Mesenteric fat pad (tissue), 1 donor: ENCODE measurements around the gene ZMIZ1. TPM values are rescaled to one million over a fixed set of nuclear protein-coding genes. Genes with fewer than 3 reads are reported as not detected.

Source experiments
- DNase-seq: peaks from one replicate; pipeline ENCODE4 v3.0.0-alpha.2; 2020; ENCODE audit warnings: low spot score
- total RNA-seq: library from RNA; stranded (reverse); fragmentation: NEBNext Ultra II Directional; extraction: Animal tissue kit (Norgen Biotek cat#: 25700); gene quantifications from one replicate; pipeline ENCODE4 v1.2.1, GENCODE V29; 2021
- donor health status: DM: yes; HTN: yes; CAD: no.

Gene ZMIZ1
- total RNA-seq, 1 donor from 2014 or later: 81.1 TPM

DNA sequence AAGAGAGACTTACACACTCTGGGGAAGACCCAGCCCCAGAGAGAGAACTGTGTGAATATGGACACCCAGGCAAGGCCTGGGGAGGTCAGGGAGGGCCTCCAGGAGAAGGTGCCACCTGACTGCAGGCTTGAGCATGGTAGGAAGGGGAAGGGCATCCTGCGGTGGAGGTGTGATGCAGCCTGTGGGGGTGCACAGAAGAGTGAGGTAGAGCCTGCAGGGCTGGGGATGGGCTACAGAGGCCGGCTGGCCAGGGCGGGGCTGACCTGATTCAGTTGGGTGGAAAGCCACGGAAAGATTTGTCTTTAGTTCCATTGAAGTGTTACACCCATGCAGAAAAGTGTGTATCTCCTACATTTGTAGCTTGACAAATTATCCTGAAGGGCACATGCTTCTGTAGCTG, 47.6 kb downstream of the ZMIZ1 start:
- DNase-seq: no peak

DNA sequence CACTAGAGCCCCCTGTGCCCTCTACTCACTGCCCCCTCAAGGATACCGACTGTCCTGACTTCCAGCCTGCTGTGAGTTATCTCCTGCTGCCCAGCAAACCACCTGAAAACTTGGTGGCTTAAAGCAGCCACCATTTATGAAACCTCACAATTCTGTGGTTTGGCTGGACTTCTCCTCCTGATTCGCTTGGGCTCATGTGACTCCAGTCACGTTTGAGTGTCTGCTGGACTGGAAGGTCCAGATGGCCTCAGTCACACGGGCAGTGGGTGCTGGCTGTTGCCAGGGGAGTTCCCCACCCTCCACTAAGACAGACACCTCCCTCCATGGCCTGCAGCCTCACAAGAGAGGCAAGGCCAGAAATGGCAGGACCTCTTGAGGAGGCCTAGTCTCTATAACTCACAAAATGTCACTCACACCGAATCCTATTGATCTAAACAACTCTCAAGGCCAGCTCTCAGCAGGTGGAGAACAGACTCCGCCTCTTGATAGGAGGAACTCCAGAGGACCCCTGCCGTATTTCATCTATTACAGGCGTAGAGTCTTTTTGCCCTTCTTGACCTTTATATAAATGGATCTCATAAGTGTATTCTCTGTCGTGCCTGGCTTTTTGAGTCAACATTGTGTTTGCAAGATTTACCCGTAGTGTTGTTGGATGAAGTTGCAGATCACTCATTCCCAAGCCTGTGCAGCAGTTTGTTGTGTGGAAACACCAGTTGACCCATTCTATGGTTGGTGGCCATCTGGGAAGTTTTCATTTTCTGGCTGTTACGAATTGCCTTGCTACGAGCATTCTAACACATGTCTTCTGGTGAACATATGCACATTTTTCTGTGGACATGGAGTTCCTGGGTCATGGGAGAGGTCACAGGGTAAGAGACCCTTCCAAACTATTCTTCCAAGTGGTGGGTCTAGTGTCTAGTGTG, 48.3 kb downstream of the ZMIZ1 start:
- no peak for DNase-seq

DNA sequence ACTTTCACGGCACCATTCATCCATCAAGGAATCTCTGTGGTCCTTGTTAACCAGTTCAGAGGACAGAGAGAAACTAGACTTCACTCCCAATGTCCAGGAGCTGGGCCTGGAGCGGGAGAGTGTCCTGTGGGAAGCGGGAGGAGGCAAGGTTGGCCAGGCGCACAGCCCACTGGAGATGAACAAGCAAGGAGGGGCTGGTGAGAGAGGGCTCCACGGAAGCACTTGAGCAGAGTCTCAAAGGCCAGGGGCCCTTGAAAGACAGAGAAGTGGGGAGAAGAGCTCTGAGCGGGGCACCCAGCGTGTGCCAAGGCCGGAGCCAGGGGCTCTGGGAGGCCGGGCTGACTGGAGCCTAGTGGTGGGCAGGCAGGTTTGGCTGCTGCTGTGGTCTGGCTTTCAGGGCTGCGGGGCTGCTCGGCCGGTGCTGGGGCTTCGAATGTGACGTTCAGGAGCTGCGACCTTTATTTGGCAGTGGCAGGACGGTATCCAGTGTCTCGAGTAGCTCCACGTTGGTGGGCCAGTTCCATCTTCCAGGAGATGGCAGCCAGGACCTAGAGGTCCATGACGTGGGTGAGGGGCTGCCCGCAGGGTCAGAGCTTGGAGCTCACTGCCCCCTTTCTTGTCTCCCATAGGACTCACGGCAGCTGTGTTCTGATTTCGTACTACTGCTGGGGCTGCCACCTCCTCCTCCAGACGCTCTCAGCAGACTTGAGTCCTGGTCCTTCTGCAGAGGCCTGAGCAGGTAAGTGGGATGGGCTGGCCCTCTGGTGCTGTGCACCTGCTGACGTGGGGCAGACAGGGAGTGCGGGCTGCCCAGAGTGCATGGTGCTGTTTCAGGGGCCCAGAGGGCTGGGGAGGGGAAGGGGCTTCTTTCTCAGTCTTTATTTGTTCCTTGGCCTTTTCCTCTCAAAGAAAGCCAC, 49.8 kb downstream of the ZMIZ1 start:
- DNase-seq: no peak

DNA sequence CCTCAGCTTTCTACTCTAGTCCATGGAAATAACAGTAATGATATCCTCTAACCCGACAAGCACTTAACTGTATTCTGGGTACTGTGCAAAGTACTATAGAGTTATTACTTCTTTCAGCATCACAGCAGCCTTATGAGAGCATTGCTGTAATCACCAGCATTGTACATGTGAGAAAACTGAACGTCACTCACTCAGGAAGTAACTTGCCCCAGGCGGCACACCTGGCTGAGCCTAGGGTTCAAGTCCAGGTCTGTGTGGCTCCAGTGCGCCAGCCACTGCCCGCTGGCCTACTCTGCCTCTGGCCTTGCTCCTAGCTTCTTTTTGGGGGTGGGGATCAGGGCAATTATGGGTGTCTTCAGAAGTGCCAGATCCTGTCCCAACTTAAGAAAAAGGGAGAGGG, 50.5 kb downstream of the ZMIZ1 start:
- DNase-seq: no peak

DNA sequence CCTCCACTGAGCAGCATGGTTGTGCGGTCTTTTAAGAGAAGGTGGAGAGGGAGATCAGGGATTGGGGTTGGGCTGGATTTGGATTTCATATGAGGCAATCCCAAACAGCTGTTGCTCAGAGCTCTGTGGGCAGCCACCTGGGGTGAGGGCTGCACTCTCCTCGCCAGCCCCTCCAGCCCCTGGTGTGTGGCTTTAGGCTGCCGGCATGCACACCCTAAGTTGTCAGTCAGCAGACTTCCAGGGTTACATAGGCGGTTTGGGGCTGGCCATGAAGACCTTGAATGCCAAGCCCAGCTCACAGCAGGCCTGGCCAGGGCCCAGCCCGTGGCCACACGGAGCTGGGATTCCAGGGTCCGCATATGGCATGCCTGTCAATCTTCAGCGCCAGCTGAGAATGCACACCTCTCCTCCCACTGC, 54.8 kb downstream of the ZMIZ1 start:
- DNase-seq: no peak

DNA sequence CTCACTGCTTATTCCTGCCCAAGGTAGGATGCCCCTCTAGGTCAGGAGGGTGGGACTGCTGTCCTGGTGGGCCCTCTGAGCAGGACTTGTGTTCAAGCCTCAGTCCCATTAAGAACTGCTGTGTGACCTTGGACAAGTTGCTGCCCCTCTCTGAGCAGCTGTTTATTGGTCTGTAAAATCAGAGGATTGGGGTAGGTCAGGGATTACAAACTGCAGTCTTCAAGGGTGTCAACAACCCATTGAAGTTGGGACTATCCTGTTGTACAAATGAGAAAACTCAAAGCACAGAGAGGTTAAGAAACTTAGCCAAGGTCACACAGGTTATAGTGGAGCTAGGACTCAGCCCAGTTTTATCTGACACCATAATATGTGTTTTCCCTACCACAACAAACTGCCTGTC, 55.3 kb downstream of the ZMIZ1 start:
- no peak for DNase-seq

DNA sequence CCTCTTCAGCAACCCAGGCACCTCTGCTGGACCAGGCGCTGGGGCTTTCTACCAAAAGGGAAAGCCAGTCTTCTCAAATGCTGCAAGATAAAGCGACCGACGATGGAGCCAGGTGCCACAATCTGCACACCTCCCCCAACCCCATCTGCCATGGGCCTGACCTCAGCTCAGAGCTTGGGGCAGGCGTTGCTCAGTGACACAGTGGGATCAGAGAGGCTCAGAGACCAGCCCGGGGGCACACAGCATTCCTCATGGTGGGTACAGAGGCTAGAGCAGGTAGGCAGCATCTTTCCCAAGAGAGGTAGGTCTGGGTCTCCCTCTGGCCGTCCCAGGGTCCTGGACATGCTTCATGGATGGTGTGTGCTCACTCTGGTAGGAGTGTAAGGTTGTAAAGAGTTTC, 56.3 kb downstream of the ZMIZ1 start:
- no peak for DNase-seq

DNA sequence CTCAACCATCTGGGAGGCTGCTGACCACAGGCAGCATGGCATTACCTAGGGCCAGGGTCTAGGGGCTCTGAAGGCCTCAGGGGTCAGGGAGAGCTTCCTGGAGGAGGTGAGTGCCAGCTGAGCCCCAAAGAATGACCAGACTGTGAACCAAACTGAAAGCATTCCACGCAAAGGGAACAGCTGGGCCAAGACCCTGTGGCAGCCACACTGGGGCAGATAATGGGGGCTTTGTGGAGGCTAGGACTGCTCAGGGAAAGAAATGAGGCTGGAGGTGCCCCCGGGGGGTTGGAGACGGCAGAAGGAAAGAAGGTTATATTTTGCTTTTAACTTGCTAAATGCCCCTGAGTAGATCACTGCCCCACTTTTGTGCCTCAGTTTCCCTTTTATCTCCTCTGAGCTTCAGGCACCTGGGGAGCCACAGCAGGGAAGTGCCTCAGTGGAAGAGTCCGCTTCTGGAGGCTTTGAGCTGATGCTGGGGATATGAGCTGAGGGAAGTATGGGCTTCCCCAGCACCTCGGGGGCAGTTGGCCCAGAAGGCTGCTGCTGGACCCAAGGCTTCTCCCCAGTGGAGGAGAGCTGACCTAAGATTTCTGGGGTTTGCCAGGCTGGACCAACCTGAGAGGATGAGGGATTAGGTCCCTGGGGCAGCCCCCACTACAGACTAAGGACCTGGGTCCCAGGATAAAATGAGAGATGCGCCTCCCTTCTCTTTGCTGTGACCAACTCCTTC, 57.8 kb downstream of the ZMIZ1 start:
- no peak for DNase-seq

DNA sequence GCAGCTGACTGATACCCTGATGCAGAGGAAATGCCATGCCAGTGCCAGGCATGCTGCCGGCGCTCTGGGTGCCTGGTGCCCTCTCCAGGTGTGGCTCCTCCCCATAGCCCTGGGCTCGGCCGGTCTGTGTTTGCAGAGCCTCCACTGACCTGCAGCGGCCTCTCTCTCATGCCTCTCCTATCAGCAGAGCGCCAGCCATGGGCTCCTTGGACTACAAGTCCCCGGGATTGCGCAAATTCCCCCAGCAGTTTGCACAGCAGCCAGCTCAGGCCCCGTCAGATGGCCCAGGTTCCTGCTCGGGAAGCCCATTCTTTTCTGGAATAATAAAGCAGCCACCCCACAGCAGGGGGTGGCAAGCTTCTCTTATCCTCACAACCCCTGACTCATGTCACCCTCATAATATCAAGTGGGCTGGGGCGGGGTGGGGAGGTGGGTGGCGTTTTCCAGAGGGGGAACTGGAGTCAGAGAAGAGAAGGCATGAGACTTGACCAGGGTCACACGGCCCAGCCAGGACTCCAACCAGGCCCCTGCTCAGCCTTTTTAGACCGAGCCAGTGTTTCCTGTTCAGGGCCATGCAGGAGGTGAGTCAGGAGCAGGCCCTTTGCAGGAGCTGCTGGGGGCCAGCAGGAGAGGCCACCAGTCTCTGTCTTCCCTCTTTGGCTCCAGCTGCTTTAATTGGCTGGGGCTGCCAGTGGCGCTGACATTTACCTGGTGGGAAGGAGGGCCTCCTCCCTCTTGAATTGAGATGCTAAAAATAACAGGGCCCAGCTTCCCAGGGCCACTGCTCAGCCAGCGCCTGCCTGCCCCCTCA, 58.6 kb downstream of the ZMIZ1 start:
- no peak for DNase-seq

DNA sequence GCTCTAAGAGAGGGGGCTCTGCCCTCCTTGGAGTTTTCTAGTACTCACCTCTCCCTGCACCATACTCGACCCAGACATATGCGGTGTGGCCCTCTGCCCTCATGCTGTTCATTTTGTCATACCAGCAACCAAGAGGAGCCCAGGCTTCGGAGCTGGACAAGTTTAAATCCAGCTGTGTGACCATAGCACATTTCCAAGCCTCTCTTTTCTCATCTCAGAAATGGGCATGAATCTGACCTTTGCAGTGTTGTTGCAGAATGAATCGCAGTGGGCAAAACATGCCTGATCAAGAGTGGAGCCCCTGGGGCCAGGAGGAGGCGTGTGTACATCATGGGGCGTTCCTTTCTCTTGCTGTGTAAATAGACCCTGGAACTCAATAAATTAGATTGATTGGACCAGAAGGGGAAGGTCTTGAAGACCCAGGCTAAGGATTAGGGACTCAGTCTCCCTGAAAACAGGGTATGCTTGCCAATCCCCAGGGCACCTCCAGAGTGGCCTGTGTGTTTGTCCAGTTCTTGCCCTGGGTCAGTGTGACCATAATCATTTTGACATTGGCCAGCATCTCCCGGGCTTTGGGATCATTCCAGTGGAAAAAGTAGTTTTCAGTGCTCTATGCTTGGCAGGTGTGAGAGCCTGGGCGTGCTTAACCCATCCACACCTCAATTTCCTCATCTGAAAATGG, 59.6 kb downstream of the ZMIZ1 start:
- DNase-seq: no peak

DNA sequence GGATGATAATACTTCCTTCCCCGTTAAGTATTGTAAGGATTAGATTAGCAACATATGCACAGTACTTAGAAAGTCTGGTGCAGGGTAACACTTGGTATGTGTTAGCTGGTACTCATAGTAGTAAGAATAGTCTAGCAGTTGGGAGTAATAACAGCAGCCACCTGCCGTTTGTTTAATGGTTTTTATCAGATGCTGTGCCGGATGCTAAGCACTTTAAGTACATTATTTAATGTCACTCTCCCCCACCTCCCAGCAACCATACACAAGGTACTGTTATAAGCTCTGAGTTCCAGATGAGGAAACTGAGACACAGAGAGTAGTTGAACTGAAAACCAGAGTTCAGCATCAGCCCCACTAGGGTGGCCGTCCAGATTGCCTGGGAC, 60.1 kb downstream of the ZMIZ1 start:
- DNase-seq: no peak

DNA sequence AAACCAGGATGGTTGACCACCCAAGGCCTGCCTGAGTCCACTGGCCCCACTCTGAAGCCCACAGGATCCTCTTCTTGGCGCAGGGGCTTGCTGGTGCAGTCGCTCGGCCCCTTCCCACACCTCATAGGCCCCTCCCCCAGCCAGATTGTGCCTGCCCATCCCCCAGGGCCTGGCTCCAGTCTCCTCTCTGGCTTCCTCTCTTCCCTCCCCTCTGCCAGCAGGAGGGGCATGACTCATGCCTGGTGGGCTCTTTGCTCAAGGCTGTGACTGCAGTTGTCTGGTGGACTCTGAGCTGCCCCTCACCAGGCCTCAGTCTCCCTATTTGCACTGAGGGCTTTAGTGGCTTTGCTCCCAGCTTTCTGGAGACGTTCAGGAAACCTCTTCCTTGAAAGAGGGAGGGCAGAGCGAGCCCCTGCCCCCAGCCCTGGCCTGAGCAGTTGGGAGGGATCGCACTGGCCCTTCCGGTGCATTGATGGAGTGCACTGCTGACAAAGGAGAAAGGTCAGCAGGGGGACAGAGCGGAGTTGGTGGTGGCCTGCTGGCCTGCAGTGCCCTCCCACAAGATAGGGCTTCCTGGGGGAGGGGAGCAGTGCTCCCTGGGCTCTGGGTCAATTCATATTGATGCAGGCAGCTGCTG, 60.7 kb downstream of the ZMIZ1 start:
- no peak for DNase-seq

DNA sequence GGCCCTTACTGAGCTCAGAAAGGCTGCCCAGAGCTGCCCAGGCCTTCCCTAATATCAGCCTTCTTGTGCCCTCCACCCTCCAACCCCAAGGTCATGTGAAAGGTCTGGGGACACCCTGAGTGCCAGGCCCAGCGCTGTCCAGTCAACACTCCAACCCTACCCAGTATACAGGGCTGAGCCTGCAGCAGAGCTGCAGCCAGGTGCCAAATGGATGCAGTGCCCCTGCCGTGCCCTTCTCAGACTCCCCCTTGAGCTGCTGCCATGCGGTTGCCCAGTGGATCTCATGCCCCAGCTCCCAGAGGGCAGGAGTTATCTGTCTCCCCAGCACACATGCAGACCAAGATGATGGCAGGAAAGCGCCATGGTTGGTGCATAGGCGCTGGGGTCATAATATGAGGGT, 61.5 kb downstream of the ZMIZ1 start:
- no peak for DNase-seq

DNA sequence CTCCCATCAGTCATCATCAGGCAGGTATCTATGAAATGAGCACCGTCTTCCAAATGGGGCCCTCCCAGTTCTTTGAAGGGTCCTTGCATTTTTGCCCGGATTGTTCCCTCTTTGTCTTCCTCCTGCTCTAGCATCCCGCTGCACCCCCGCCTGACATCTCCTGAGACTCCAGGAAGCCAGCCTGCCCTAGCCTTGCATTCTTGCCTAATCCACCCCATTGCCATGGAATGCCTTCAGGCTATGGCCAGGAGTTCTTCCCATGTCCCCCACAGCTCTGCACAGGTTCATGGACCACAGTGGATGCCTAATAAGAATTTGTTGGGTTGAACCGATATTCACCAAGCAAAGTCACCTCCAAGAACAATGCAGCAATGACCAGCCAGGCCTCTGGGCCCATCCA, 62.1 kb downstream of the ZMIZ1 start:
- DNase-seq: no peak

DNA sequence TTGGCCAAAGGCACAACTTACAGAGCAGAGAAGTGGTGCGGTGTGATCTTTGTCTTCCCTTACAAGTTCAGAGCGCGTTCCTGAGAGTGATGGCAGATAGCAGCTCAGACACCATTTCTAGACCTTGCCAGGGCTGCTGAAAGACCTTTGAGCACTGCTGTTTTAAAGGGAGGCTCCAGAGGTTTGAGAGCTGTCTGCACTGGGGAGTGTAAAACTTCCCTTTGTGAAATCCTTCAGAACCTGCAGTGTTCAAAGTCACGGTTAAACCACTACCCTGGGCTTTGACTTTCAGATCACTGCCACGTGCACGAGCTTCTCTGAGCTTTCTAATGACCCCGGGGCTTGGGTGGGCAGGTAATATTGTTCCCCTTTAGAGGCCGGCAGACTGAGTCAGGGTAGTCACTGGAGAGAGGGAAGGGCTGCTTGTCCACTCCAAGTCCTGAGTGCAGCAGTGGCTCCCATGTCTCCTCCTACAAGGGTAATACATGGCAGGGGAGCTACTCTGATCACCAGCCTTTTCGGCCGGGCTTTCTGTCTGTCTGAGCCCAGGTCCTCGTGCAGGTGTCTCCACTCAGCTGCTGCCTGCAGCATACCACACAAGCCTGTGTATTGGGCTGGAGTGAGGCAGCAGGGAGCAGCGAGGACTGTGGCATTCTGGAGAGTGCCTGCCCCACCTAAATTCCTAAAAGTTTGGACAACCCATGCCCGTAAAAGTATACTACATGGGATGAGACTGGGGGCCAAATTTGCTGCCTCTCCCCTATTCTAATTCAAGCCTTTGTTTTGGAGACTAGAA, 63.3 kb downstream of the ZMIZ1 start:
- no peak for DNase-seq

DNA sequence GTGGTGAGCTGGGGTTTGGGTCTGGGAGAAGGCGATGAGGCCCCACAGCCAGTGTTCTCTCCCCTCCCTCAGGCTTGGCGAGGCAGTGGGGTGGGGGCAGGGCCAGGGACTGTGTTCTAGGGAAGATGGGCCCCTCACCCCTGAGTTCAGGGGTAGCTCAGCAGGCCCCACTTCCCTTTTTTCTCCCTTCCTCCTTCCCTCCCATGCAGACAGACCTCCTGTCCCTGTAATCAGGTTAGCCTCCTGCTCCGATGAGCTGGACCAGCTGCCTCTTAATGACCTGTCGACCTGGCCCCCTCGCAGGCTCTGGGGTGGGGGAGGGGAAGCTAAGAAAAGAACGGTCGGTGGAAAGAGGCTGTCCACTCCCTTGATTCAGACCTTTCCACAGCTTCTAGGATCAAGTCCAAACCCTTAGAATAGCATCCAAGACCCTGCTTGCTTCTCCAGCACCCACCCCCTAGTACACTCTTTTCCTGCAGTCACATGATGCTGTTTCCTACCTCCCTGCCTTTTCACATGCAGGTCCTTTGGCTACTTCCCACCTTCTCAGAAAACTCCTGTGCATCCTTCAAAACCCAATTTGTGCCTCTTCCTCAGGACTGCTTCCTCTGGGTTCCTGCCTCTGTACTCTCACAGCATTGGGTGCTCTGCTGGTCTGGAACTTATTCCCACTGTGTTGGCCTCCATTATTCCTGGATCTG, 64.1 kb downstream of the ZMIZ1 start:
- no peak for DNase-seq

DNA sequence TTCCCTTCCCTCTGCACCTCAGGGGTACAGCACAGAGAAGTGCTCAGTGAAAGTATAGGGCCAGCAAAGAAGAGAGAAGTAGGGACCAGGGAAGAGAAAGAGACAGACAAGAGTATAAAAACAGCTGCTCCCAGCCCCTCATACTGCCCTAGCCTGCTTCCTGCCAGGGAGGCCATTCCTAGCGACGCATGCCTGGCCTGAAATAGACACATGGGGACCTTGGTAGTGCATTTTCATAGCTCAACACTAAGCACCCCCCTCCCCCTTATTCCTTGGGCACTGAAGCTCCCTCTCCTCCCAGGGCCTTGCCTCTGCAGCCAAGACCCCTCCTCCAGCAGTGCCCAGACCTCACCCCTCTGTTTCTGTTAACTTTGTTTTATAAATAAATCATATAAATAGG, 64.7 kb downstream of the ZMIZ1 start:
- DNase-seq: no peak

DNA sequence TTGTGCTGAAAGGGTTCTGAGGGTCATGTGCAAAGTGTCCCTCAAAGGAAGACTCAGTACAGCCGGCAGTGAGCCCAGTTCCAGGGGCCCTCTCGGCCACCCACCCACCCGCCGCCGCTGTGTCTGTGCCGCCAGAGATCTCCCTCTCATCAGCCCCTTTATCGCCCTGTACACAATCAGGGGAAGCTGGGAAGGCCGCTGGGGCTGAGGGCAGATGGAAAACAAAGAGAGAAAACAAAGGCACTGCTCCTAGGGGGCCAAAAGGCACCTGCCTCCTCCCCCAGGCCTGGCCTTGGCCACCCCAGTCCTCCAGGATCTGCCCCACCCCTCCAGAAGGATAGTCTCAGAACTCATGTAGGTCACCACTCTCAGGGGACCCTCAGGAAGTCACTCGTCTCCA, 67.0 kb downstream of the ZMIZ1 start:
- DNase-seq: no peak
